K562 (cell line): ENCODE results near the gene CHN1.

ENCODE experiments used
- EP300 ChIP-seq: IDR thresholded peaks from 2 replicates; pipeline ENCODE4 v1.6.1; 2012; ENCODE audit warnings: low read length, improper control_type of control experiment
- MEIS2 ChIP-seq: fragments of 450-650 bp; IDR thresholded peaks from 2 replicates; pipeline ENCODE4 v1.6.1; 2014; ENCODE audit warnings: mild to moderate bottlenecking; ENCODE audit not compliant: partially characterized antibody

DNA sequence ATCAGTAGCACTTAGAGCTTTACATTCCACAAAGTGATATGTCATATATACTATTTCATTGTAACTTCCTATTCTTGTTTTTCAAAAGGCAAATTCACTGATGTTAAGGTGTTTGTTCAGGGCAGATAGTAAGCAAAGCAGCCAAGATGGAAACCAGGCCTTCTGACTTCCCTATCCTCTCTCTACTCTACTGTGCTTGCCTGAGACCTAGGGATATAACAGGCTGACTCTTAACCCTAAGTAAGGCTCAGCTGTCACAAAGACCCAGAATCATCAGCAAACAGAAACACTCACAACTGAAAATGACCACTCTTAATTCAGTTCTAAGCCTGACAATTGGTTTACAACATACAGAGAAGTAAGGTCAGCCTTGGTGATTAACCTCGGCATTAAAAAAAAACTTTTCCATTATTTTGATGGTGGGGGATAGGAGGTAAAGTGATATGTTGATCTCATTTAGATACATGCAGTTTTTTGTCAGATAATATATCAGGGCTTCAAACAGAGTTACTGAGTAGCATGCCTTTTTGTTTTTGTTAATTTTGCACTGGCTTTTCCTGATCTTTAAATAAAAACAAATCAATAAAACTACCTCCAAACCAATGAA is 145.5 kb downstream of the CHN1 start:
- TF ChIP-seq MEIS2 (no peak), EP300 (no peak)
